ENCODE data around the gene VAV2.

Gene VAV2

DNA sequence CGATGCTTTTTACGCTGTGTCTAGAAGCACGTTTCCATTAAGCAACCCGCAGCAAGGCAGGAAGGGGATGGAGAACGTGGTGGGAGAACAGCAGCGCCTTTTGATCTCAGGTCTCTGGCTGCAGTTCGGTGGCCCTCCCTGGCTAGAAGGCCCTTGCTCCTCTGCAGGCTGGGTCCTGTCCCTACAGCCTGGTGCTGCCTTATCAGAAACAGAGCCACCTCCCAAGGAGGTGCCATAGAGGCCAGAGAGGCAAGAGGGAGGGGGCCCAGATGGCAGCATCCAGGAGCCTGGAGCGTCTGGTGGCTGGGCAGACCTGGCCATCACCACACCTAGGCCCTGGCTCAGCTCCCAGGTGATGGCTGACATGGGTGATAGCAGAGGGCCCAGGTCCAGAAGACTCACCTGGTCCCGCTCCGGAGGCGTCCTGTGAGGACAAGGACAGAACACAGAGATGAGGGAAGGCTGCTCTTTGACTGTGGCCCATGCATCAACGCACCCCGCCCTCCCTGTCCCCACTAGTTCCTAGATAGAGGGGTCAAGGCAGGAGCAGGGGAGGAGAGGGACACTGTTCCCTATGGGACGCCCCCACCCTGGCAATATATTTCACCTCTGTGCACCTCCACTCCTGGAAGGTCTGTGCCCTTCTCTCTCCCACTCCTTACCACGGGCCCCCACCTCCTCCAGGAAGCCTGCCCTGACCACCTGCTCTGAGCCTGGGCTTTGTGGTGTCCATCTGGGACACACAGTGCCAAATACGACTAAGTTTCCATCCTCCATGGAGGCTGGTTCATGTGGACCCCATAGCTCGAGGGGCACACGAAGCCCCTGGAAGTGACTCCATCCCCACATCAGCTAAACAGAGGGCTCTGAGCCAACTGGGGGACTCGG is 212.4 kb downstream of the VAV2 start:
- H3K9ac ChIP-seq = no peak overlapping the region
- H2AFZ ChIP-seq = no peak overlapping the region
- TF ChIP-seq, protein P1, sequence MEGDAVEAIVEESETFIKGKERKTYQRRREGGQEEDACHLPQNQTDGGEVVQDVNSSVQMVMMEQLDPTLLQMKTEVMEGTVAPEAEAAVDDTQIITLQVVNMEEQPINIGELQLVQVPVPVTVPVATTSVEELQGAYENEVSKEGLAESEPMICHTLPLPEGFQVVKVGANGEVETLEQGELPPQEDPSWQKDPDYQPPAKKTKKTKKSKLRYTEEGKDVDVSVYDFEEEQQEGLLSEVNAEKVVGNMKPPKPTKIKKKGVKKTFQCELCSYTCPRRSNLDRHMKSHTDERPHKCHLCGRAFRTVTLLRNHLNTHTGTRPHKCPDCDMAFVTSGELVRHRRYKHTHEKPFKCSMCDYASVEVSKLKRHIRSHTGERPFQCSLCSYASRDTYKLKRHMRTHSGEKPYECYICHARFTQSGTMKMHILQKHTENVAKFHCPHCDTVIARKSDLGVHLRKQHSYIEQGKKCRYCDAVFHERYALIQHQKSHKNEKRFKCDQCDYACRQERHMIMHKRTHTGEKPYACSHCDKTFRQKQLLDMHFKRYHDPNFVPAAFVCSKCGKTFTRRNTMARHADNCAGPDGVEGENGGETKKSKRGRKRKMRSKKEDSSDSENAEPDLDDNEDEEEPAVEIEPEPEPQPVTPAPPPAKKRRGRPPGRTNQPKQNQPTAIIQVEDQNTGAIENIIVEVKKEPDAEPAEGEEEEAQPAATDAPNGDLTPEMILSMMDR (IDR thresholded peaks at IDR 0.05) = no peak
- no peaks in the 10 kb centered on the region for H3K27me3 ChIP-seq (ENCODE audit: control insufficient read depth, insufficient read depth, low read length)
- no peak overlapping the region for H3K4me2 ChIP-seq (ENCODE audit: low read length)
- H3K4me1 ChIP-seq = no peaks in the 10 kb centered on the region
- H3K36me3 ChIP-seq (ENCODE audit: control insufficient read depth, insufficient read depth, low read length) = no peaks in the 10 kb centered on the region
- H3K79me2 ChIP-seq = no peaks in the 10 kb centered on the region
- no peaks in the 10 kb centered on the region for H3K9me3 ChIP-seq (ENCODE audit: control insufficient read depth, low read length)
- H3K27ac ChIP-seq = no peak overlapping the region
- no peak overlapping the region for H3K4me3 ChIP-seq (ENCODE audit: low read depth, low read length)

DNA sequence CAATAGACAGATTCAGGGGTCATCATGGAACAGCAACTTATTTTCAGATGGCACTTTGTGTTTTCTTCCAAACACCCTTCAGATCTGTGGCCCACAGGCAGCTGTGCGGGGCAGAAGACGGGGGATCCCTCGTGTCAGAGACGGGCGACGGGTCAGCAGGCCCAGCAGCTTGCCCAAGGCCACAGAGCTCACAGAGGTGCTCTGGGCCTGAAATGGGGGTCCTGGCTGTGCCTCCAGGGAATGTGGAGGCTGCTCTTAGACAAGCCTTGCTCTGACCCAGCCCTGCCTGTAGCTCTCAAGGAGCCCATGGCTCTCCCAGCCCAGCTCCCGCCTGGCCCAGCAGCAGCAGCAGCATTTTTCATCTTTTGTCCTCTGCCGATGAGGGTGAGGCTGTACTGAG is 213.0 kb downstream of the VAV2 start:
- Histone ChIP-seq H2AFZ (no peak overlapping the region), H3K9me3 (ENCODE audit: control insufficient read depth, low read length) (no peaks in the 10 kb centered on the region), H3K4me1 (no peaks in the 10 kb centered on the region), H3K9ac (no peak overlapping the region), H3K4me3 (ENCODE audit: low read depth, low read length) (no peak overlapping the region), H3K4me2 (ENCODE audit: low read length) (no peak overlapping the region), H3K36me3 (ENCODE audit: control insufficient read depth, insufficient read depth, low read length) (no peaks in the 10 kb centered on the region), H3K79me2 (no peaks in the 10 kb centered on the region), H3K27me3 (ENCODE audit: control insufficient read depth, insufficient read depth, low read length) (no peaks in the 10 kb centered on the region), H3K27ac (no peak overlapping the region)
- TF ChIP-seq, protein P1 (IDR thresholded peaks at IDR 0.05) = no peak

- H3K9me3 ChIP-seq (ENCODE audit: control insufficient read depth, low read length) = no peaks in the 10 kb centered on the region
- no peaks in the 10 kb centered on the region for H3K79me2 ChIP-seq
- H3K4me3 ChIP-seq (ENCODE audit: low read depth, low read length) = no peak overlapping the region
- no peak overlapping the region for H3K27ac ChIP-seq
- no peak overlapping the region for H2AFZ ChIP-seq
- no peak overlapping the region for H3K9ac ChIP-seq
- TF ChIP-seq, protein P1 (IDR thresholded peaks at IDR 0.05) = no peak
- no peak overlapping the region for H3K4me2 ChIP-seq (ENCODE audit: low read length)
- no peaks in the 10 kb centered on the region for H3K4me1 ChIP-seq
- H3K27me3 ChIP-seq (ENCODE audit: control insufficient read depth, insufficient read depth, low read length) = no peaks in the 10 kb centered on the region
- no peaks in the 10 kb centered on the region for H3K36me3 ChIP-seq (ENCODE audit: control insufficient read depth, insufficient read depth, low read length)
Measured at GRCh38 chr9:133778336-133779013, 213.6 kb downstream of the VAV2 start.

- Histone ChIP-seq H3K4me3 (ENCODE audit: low read depth, low read length) (no peak overlapping the region), H3K9ac (no peak overlapping the region), H2AFZ (no peak overlapping the region), H3K79me2 (no peaks in the 10 kb centered on the region), H3K27me3 (ENCODE audit: control insufficient read depth, insufficient read depth, low read length) (no peaks in the 10 kb centered on the region), H3K4me1 (no peaks in the 10 kb centered on the region), H3K9me3 (ENCODE audit: control insufficient read depth, low read length) (no peaks in the 10 kb centered on the region), H3K27ac (no peak overlapping the region), H3K4me2 (ENCODE audit: low read length) (no peak overlapping the region), H3K36me3 (ENCODE audit: control insufficient read depth, insufficient read depth, low read length) (no peaks in the 10 kb centered on the region)
- TF ChIP-seq, protein P1 (IDR thresholded peaks at IDR 0.05) = no peak
Measured at GRCh38 chr9:133777871-133778270, 214.3 kb downstream of the VAV2 start.
